Measurements from ENCODE around the gene ZCCHC10. TPM values are rescaled to one million over a fixed set of nuclear protein-coding genes. Genes with fewer than 3 reads are reported as not detected.

ZCCHC10 gene
- total and polyA plus RNA-seq, 9 of the 15 experiments (the other 6 are each of a cell fraction or from before 2014, with no cell fraction given): 11.9 to 146 (median 51.8) TPM

DNA sequence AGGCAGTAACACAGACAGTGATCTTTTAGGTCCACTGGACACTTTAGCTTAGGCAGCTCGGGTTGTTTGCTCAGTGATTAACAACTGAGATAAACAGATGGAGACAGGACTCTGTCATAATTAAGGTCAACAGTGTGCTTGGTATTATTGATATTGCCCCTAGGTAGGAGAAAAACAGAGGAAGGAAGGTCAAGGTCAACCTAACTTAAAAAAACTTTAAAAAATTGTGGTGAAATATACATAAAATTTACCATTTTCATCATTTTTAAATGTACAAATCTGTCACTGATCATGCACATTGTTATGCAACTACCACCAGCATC lies 23.3 kb upstream of the ZCCHC10 start (continued):
- TF ChIP-seq ZNF318 (IDR thresholded peaks at IDR 0.05; ENCODE audit: borderline replicate concordance in 1 of 2, low read depth in 1 of 2): peak in 1 of 2 experiments; percentile 31; a peak in 1 of 4 replicates
- no peak for TF ChIP-seq YY1 (IDR thresholded peaks at IDR 0.05; ENCODE audit: borderline replicate concordance in 1 of 3, control insufficient read depth in 1 of 3, extremely low read depth in 1 of 3, insufficient read depth in 3 of 3, insufficient read length in 1 of 3, insufficient replicate concordance in 2 of 3, low read depth in 1 of 3, low read length in 2 of 3)
- peak; percentile 94 for TF ChIP-seq ESRRA (IDR thresholded peaks at IDR 0.05; ENCODE audit: borderline replicate concordance, low read depth)
- TF ChIP-seq TAL1 (IDR thresholded peaks at IDR 0.05): peak; percentile 23; the same call in 1 of the 2 replicates
- TF ChIP-seq STAG1 (CRISPR knock-in tag; IDR thresholded peaks at IDR 0.05; ENCODE audit: borderline replicate concordance): no peak
- TF ChIP-seq ASH1L (IDR thresholded peaks at IDR 0.05; ENCODE audit: borderline replicate concordance, low read depth, partially characterized antibody): no peak
- TF ChIP-seq JUND (IDR thresholded peaks at IDR 0.05; ENCODE audit: borderline replicate concordance, low read depth, low read length): peak; percentile 50; the same call in 1 of the 2 replicates
- TF ChIP-seq JUND (tag; IDR thresholded peaks at IDR 0.05; ENCODE audit: borderline replicate concordance, low read depth, low read length): no peak; the same call in 2 of the 3 replicates
- peak; percentile 53; the same call in 1 of the 2 replicates for TF ChIP-seq TEAD4 (IDR thresholded peaks at IDR 0.05; ENCODE audit: low read length)
- TF ChIP-seq TEAD4 (CRISPR knock-in tag; IDR thresholded peaks at IDR 0.05; ENCODE audit: borderline replicate concordance): no peak
- TF ChIP-seq FOXK2 (conservative IDR thresholded peaks at IDR 0.05 in 1 of 2, IDR thresholded peaks at IDR 0.05 in 1 of 2; ENCODE audit: low read depth in 2 of 2): peak in 1 of 2 experiments; percentile 12; a peak in 1 of 4 replicates
- TF ChIP-seq NCOA1 (IDR thresholded peaks at IDR 0.05; ENCODE audit: low read depth): peak; percentile 42; the same call in 1 of the 2 replicates
- no peak for TF ChIP-seq ZNF561 (CRISPR knock-in tag; conservative IDR thresholded peaks at IDR 0.05)
- peak; percentile 75 for TF ChIP-seq CTBP1 (IDR thresholded peaks at IDR 0.05; ENCODE audit: borderline replicate concordance)
- peak; percentile 76 for TF ChIP-seq SMARCA4 (IDR thresholded peaks at IDR 0.05)
- TF ChIP-seq THRA (IDR thresholded peaks at IDR 0.05): no peak
- peak in 1 of 2 experiments; percentile 4; a peak in 1 of 4 replicates for TF ChIP-seq NRF1 (conservative IDR thresholded peaks at IDR 0.05 in 1 of 2, IDR thresholded peaks at IDR 0.05 in 1 of 2)
- TF ChIP-seq NCOR1 (IDR thresholded peaks at IDR 0.05): peak; percentile 32; the same call in 1 of the 2 replicates
- TF ChIP-seq ZEB2 (IDR thresholded peaks at IDR 0.05): peak; percentile 55; the same call in 1 of the 2 replicates
